HG03159 (cell line): ENCODE data around the gene ZNF19.

Experiments
- ATAC-seq: cut with Tn5 transposase; IDR thresholded peaks from one replicate; pipeline ENCODE4 v1.9.1; 2021; ENCODE audit warnings: mild to moderate bottlenecking, moderate library complexity; ENCODE audit not compliant: unreplicated experiment

ZNF19 gene

GRCh38 chr16:71491054-71491453 lies 1.9 kb upstream of the ZNF19 start:
- ATAC-seq = no peak

DNA sequence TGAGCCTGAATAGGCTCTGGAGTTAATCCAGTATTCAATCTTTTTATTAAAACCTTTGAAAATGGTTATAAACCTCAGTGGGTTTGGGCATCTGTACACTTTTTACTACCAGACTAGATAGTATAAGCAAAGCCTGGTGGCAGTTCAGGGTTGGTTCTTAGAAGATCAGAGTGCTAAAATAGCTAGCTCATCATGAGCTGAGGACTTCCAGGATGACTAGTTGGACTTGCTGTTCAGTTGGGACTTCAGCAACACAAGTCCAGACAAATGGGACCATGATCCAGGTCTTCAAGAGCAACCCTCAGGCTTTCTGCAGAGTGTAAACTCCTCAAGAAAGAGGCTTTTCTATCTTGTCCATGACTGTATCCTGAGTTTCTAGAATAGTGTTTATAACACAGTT lies 1.2 kb upstream of the ZNF19 start:
- ATAC-seq = no peak

- ATAC-seq = peak; percentile 91
Measured at GRCh38 chr16:71484006-71484893, 4.9 kb downstream of the ZNF19 start.

DNA sequence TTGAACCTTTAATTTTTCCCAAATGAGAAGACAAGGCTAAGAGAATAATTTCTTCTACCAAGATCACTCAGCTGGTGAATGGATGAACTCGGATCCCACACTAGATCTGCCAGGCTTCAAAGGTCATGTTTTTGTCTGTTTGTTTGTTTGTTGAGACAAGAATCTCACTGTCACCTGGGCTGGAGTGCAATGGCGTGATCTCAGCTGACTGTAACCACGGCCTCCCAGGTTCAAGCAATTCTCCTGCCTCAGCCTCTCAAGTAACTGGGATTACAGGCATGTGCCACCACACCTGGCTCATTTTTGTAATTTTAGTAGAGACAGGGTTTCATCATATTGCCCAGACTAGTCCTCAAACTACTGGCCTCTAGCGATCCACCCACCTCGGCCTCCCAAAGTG lies 6.6 kb downstream of the ZNF19 start:
- ATAC-seq = no peak

DNA sequence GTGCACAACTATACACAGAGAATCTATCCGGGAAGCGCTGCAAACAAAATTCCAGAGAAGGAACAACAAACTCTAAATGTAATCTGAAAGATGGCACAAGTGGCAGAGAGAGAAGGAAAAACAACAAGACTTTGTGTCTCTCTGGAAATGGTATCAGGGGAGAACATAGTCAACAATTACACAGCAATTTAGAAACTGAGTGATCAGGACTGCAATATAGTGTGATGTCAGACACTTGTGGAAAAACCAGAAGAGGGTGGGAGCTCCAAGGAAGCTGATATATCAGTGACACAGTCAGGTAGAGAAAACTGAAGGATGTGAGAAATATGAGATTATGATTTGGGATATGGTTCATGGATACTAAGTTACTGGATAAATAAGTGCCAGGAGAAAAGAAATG lies 8.2 kb downstream of the ZNF19 start:
- ATAC-seq = no peak

- ATAC-seq = no peak
Measured at GRCh38 chr16:71479420-71479819, 9.7 kb downstream of the ZNF19 start.

- no peak for ATAC-seq
Measured at GRCh38 chr16:71476457-71477124, 12.5 kb downstream of the ZNF19 start.

DNA sequence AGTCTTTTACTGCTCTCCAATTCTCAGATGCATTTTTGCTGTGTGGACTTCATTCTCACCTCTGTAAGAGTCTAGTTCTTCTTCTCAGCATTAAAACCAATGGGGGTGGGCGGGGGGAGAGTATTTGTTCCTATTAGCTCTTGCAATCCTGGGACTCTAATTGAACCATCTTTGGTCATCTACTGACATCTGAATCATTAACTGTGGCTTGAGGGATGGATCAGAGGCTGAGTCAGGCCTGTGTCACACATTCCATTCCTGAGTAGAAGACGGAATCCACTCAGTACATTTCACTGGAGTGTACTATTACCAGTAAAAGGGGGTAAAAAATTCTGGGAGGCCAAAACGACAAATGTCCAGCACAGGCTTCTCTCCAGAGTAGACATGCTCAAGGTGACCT lies 14.3 kb downstream of the ZNF19 start:
- no peak for ATAC-seq

DNA sequence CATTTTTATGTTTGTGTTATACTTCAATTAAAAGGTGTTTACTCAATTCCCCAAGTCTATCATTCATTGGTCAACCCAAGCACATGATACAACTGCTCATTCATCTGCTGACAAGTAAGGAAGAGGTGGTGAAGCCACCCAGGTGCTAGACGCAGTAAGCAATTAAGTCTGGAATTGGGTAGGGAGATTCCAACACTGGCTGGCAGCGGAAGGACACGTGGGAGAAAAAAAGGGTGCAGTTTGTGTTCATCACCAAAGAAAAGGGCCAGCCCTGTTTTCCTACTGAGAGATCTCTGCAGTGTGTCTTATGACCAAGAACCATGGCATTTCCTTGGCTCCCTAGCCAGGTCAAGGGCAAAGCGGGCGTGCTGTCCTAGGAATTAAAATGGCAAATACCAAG lies 15.2 kb downstream of the ZNF19 start:
- ATAC-seq = no peak

DNA sequence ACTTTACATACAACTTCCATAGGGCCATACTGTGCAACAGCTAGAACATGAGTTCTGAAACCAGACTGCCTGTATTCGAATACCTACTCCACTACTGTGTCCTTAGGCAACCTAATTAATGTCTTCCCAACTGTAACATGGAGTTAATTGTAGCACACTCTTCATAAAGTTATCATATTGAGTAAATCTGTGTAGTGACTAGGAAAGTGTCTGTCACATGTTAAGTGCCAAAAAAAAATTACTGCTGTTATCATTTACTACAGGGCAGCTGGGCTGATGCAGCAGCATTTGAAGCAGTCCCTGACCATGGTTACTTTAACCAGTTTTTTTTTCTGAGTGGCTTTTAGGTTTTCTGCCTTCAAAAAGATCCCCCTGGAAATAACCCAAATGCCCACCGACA lies 16.2 kb downstream of the ZNF19 start:
- ATAC-seq = no peak

- ATAC-seq = no peak
Measured at GRCh38 chr16:71472051-71472450, 17.1 kb downstream of the ZNF19 start.

DNA sequence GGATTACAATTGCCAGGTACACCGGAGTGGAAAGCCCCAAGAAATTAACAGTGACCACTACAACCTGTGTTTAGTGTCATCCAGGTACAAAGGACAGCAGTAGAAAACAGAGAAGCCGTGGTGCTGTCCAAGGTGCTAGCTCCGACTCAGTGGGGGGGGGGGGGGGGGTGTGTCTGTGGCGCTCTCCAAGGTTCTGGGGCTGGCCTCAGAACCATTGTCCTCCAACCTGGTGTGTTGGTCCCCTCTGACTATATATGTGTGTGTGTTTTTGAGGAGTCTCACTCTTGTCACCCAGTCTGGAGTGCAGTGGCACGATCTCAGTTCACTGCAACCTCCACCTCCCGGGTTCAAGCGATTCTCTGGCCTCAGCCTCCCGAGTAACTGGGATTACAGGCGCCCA lies 21.3 kb downstream of the ZNF19 start:
- no peak for ATAC-seq

- ATAC-seq = no peak
Measured at GRCh38 chr16:71464231-71464630, 24.9 kb downstream of the ZNF19 start.

DNA sequence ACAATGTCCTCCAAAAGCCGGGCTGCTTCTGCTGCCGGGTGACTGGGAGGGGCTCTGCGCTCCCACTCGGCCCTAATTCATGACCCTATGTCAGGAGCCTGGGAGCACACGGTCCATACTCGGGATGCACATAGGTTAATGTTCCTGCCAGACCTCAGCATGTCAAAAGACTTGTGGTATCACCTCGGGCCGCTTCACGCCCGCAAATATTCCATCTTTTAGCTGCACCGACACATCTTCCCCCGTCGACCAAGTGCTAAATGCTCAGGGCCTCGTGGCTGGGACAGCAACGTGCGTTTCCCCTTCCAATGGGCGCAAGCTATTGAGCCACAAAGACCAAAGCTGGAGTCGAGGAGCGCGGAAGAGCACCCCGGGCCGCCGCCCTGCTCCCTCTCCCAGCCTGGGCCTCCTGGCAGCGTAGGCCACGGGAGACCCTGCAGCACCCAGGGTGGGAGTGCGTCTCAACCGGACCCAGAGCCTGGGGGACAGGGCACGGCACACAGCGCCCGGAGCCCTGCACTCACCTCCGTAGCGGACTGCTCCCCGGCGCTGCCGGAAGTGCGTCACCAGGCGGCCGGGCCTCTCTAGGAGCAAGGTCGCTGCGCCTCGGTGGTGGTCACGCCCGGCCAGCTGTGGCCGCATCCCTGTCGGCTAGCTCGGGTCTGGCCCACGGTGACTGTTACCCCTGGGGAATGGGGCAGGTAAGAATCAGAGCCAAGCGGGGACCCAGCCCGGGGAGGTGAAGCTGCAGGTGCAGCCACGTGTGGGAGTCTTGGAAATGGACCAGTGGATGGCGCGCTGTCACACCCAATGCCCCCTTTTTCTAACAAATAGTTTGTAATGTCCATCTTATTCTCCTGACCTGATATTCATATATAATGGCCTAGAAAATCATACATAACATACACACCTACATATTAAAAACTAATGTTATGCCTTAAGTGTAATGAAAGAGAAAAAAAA lies 27.2 kb downstream of the ZNF19 start, which contains the start of gene ZNF23:
Gene ZNF23 (minus strand): TSS at position 562 of the 963 bp plus-strand sequence. CDS start 5,451 bp downstream, outside the sequence.
- ATAC-seq = peak; percentile 97

DNA sequence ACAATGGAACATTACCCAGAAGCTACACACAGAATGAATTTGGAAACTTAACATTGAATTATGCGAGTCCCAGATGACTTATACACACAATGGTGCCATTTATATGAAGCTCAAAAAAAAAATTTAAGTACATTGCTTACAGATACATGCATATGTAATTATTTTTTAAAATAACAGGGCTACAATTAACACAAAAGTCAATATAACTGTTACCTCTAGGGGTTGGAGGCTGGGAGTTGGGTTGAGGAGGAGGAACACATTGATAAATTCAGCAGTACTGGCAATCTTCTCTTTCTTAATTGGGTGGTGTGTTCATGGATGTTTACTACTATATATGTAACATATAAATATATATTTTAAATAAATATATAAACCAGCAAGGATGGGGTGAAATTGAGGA lies 28.2 kb downstream of the ZNF19 start:
- no peak for ATAC-seq

DNA sequence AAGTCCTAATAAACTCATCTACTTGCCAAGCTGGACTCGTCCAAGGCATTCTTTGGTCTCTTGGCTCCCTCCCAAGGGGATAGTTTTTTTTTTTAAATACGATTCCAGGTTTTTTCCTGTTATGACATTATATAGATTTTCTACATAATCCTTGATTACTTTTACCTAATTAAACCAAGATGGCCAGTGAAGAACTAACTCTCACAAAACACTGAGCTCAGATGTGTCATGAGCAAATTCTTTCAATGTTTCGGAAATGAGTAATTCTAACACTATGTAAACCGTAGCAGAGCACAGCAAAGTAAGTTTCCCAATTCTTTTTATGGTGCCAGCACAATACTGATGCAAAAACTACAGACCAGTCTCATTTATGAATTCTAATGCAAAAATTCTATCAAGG lies 28.9 kb downstream of the ZNF19 start:
- no peak for ATAC-seq

GRCh38 chr16:71459510-71459909 lies 29.6 kb downstream of the ZNF19 start:
- no peak for ATAC-seq

- ATAC-seq = no peak
Measured at GRCh38 chr16:71456801-71457200, 32.3 kb downstream of the ZNF19 start.

DNA sequence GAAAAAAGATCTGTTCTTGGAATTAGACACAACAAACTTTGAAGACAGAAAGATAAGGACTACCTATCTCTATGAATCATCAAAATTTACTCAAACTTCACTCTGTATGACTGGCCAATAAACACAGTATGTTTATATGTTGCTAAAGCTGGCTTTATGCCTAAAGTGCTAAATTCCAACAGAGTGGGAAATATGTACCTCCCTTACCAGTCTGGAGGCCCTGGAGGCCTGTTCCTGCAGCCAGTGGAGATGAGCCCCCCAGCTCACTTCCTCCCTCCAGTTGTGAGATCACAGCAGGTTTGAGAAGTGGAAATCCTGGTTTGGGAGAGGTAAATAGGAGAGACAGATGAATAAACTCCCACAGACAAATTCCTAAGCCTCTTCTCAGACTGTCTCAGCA lies 36.1 kb downstream of the ZNF19 start:
- ATAC-seq = no peak

DNA sequence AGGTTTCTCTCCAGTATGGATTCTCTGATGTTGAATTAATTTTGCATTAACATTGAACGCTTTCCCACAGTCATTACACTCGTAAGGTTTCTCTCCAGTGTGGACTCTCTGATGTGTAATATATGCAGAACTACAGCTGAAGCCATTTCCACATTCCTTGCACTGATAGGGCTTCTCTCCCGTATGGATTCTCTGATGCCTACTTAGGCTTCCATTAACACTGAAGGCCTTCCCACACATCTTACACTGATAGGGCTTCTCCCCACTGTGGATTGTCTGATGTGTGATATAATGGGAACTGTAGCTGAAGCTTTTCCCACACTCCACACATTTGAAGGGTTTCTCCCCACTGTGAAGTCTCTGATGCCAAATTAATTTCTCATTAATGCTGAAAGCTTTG lies 40.1 kb downstream of the ZNF19 start:
- no peak for ATAC-seq

DNA sequence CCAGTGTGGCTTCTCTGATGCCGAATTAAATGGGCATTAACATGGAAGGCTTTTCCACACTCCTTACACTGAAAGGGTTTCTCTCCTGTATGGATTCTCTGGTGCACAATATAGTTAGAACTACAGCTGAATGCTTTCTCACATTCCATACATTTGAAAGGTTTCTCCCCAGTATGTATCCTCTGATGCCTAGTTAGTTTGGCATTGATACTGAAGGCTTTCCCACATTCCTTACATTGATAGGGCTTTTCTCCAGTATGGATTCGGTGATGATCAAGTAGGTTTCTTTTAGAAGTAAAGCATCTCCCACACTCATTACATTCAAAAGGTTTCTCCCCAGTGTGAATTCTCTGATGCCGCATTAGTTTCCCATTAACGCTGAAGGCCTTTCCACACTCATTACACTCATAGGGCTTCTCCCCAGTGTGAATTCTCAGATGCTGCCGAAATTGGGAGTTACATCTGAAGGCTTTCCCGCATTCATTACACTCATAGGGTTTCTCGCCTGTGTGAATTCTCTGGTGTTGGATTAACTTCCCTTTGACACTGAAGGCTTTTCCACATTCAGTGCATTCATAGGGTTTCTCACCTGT lies 40.8 kb downstream of the ZNF19 start:
- ATAC-seq = no peak
